ENCODE measurements around the gene DLG5. TPM values are rescaled to one million over a fixed set of nuclear protein-coding genes. Genes with fewer than 3 reads are reported as not detected.

DLG5 gene
- total and polyA plus RNA-seq, 9 of the 15 experiments (the other 6 are each of a cell fraction or from before 2014, with no cell fraction given): 1.4 to 26.8 (median 11.2) TPM

DNA sequence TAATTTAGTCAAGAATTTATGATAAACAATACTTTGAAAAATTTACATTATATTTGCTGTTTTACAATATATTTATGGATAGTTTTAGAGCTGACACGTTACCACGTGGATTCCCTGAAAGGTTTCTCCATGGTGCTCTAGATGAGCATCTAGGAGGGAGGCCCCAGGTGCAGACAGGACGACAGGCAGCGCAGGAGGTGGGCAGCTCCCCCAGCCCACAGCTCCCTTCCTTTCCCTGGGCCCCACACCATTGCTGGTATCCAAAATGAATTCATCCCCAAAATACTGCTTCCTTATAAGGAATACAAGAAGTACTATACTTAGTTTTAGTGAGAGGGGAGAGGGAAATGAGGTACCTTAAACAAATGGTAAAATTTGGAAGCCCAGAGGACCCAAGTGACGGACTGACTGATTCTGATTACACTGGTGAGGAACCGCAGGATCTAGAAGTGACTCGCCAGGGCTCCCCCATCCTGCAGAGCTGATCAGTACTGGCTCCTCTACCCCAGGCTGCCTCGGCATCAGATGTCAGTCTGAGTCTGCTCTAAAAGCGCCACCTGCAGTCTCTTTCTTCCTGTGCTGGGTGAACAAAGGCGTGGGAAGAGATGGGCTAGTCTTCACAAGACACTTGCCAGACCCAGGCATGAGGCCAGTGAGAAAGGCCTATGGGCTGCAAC is 89.2 kb downstream of the DLG5 start (continued):
- TF ChIP-seq, protein P1, sequence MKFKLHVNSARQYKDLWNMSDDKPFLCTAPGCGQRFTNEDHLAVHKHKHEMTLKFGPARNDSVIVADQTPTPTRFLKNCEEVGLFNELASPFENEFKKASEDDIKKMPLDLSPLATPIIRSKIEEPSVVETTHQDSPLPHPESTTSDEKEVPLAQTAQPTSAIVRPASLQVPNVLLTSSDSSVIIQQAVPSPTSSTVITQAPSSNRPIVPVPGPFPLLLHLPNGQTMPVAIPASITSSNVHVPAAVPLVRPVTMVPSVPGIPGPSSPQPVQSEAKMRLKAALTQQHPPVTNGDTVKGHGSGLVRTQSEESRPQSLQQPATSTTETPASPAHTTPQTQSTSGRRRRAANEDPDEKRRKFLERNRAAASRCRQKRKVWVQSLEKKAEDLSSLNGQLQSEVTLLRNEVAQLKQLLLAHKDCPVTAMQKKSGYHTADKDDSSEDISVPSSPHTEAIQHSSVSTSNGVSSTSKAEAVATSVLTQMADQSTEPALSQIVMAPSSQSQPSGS (CRISPR knock-in tag; IDR thresholded peaks at IDR 0.05): no peak
- TF ChIP-seq CREM (IDR thresholded peaks at IDR 0.05; ENCODE audit: low read depth) (0 out of 2 replicates have a peak, but pooled peaks have one; percentile 14), ZSCAN29 (IDR thresholded peaks at IDR 0.05) (no peak), ZBTB9 (CRISPR knock-in tag; IDR thresholded peaks at IDR 0.05) (no peak), CTCF (IDR thresholded peaks at IDR 0.05 in 2 of 3, conservative IDR thresholded peaks at IDR 0.05 in 1 of 3; ENCODE audit: insufficient read depth in 2 of 3, low read depth in 1 of 3, low read length in 3 of 3) (peak; percentile 73 to 88 (median 88)), PML (IDR thresholded peaks at IDR 0.05; ENCODE audit: low read length) (no peak), MYNN (IDR thresholded peaks at IDR 0.05) (no peak), MYNN (CRISPR knock-in tag; IDR thresholded peaks at IDR 0.05) (no peak), MEIS2 (IDR thresholded peaks at IDR 0.05; ENCODE audit: partially characterized antibody) (peak; percentile 39), THAP7 (CRISPR knock-in tag; IDR thresholded peaks at IDR 0.05) (no peak), CEBPB (tag; IDR thresholded peaks at IDR 0.05) (no peak), ZBTB17 (CRISPR knock-in tag; IDR thresholded peaks at IDR 0.05) (no peak), ZNF124 (CRISPR knock-in tag; IDR thresholded peaks at IDR 0.05) (no peak), NR2C1 (IDR thresholded peaks at IDR 0.05) (no peak), NR2C1 (tag; IDR thresholded peaks at IDR 0.05) (no peak), GATAD2B (IDR thresholded peaks at IDR 0.05; ENCODE audit: borderline replicate concordance) (no peak)
- TF ChIP-seq, protein P2, sequence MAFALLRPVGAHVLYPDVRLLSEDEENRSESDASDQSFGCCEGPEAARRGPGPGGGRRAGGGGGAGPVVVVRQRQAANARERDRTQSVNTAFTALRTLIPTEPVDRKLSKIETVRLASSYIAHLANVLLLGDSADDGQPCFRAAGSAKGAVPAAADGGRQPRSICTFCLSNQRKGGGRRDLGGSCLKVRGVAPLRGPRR (CRISPR knock-in tag; IDR thresholded peaks at IDR 0.05): no peak
- TF ChIP-seq, protein P3, sequence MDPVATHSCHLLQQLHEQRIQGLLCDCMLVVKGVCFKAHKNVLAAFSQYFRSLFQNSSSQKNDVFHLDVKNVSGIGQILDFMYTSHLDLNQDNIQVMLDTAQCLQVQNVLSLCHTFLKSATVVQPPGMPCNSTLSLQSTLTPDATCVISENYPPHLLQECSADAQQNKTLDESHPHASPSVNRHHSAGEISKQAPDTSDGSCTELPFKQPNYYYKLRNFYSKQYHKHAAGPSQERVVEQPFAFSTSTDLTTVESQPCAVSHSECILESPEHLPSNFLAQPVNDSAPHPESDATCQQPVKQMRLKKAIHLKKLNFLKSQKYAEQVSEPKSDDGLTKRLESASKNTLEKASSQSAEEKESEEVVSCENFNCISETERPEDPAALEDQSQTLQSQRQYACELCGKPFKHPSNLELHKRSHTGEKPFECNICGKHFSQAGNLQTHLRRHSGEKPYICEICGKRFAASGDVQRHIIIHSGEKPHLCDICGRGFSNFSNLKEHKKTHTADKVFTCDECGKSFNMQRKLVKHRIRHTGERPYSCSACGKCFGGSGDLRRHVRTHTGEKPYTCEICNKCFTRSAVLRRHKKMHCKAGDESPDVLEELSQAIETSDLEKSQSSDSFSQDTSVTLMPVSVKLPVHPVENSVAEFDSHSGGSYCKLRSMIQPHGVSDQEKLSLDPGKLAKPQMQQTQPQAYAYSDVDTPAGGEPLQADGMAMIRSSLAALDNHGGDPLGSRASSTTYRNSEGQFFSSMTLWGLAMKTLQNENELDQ (CRISPR knock-in tag; IDR thresholded peaks at IDR 0.05; ENCODE audit: borderline replicate concordance): no peak
- TF ChIP-seq, protein P4, sequence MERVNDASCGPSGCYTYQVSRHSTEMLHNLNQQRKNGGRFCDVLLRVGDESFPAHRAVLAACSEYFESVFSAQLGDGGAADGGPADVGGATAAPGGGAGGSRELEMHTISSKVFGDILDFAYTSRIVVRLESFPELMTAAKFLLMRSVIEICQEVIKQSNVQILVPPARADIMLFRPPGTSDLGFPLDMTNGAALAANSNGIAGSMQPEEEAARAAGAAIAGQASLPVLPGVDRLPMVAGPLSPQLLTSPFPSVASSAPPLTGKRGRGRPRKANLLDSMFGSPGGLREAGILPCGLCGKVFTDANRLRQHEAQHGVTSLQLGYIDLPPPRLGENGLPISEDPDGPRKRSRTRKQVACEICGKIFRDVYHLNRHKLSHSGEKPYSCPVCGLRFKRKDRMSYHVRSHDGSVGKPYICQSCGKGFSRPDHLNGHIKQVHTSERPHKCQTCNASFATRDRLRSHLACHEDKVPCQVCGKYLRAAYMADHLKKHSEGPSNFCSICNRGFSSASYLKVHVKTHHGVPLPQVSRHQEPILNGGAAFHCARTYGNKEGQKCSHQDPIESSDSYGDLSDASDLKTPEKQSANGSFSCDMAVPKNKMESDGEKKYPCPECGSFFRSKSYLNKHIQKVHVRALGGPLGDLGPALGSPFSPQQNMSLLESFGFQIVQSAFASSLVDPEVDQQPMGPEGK (CRISPR knock-in tag; IDR thresholded peaks at IDR 0.05; ENCODE audit: borderline replicate concordance): no peak
